Gastroesophageal sphincter (tissue), 4 donors: ENCODE measurements around the gene MICU1. TPM values are rescaled to one million over a fixed set of nuclear protein-coding genes. Genes with fewer than 3 reads are reported as not detected.

Experiments used
- ATAC-seq: fragments of 150-250 bp; one replicate; pipeline ENCODE4 v1.9.1; 2016; ENCODE audit warnings: mild to moderate bottlenecking, moderate library complexity
- H3K27ac ChIP-seq, 4 donors: fragments of 200-600 bp; sonication (generic) in 3 of 4; 1 replicate in 3 of 4; 2 replicates in 1 of 4; pipeline ENCODE4 v1.5.1; 2016 to 2019
- H3K27me3 ChIP-seq: fragments of 200-600 bp; sonication (generic); one replicate; pipeline ENCODE4 v1.5.1; 2019
- H3K36me3 ChIP-seq, 2 donors: fragments of 200-600 bp; sonication (generic); one replicate each; pipeline ENCODE4 v1.5.1; 2019; ENCODE audit warnings: control low read depth in 1 of 2
- H3K4me1 ChIP-seq, 3 donors: fragments of 200-600 bp; sonication (generic); 1 replicate in 2 of 3; 2 replicates in 1 of 3; pipeline ENCODE4 v1.5.1; 2016 to 2019; ENCODE audit warnings: control low read depth in 2 of 3
- H3K4me3 ChIP-seq, 2 donors: fragments of 200-600 bp; sonication (generic); one replicate each; pipeline ENCODE4 v1.5.1; 2019; ENCODE audit warnings: mild to moderate bottlenecking in 1 of 2, moderate library complexity in 1 of 2
- H3K9me3 ChIP-seq, 3 donors: fragments of 200-600 bp; sonication (generic); one replicate each; pipeline ENCODE4 v1.5.1; 2017 to 2019; ENCODE audit warnings: control low read depth in 2 of 3
- CTCF ChIP-seq, 4 experiments: fragments of 200-600 bp in 2 of 4; fragments of 450-650 bp in 2 of 4; sonication (generic) in 1 of 4; IDR thresholded peaks; one replicate each; pipeline ENCODE4 v1.5.1; 2017 to 2019; ENCODE audit warnings: antibody characterized with exemption in 4 of 4, mild to moderate bottlenecking in 2 of 4, moderate library complexity in 2 of 4
- EP300 ChIP-seq: sonication (generic); formaldehyde crosslinking; IDR thresholded peaks from one replicate; pipeline ENCODE4 v1.6.1; 2017; ENCODE audit warnings: antibody characterized with exemption, mild to moderate bottlenecking
- POLR2A ChIP-seq, 2 donors: fragments of 450-650 bp; IDR thresholded peaks; one replicate each; pipeline ENCODE4 v1.6.1; 2017; ENCODE audit warnings: antibody characterized with exemption in 2 of 2, mild to moderate bottlenecking in 2 of 2, moderate library complexity in 1 of 2
- POLR2AphosphoS5 ChIP-seq: sonication (generic); formaldehyde crosslinking; IDR thresholded peaks from one replicate; pipeline ENCODE4 v1.6.1; 2017; ENCODE audit warnings: antibody characterized with exemption
- WGBS, 2 donors: methylation state at CpG; one replicate each; pipeline ENCODE4 v1.1.5; 2018; ENCODE audit warnings: low coverage in 1 of 2; 5-methylcytosine and 5-hydroxymethylcytosine counted together
- total RNA-seq, 4 donors: library from RNA; depleted of rRNA; stranded (reverse); fragments of >200 nt; gene quantifications; one replicate each; pipeline ENCODE4 v1.1.0, GENCODE V29; 2016

The MICU1 gene
- total RNA-seq, 4 donors from 2014 or later = 37.5 to 42.2 (median 40.8) TPM

- 50 to 64% methylated on average over 4 to 5 of the region's 5 CpGs for WGBS, 2 donors
- H3K4me1 ChIP-seq = no peaks in the 10 kb centered on the region
- no peak for ATAC-seq
These were observed 250.3 kb downstream of the MICU1 start for GRCh38 chr10:72375585-72375984.

GRCh38 chr10:72375173-72375572 lies 250.7 kb downstream of the MICU1 start:
- Histone ChIP-seq H3K4me1 (no peaks in the 10 kb centered on the region), H3K9me3 (no peaks in the 10 kb centered on the region), H3K4me3 (no peak overlapping the region), H3K27ac (no peak overlapping the region), H3K36me3 (peaks cover 0 to 49% of the 10 kb centered on the region in 2 donors), H3K27me3 (no peaks in the 10 kb centered on the region)
- WGBS, 2 donors = 90 to 93% methylated on average over 3 of the region's 3 CpGs
- ATAC-seq = no peak
- no peak for TF ChIP-seq POLR2A (IDR thresholded peaks at IDR 0.05)
- TF ChIP-seq EP300 = no peak

More at GRCh38 chr10:72375585-72375984, 250.3 kb downstream of the MICU1 start:
- no peaks in the 10 kb centered on the region for H3K9me3 ChIP-seq
- no peak overlapping the region for H3K4me3 ChIP-seq
- H3K36me3 ChIP-seq = peaks cover 0 to 46% of the 10 kb centered on the region in 2 donors
- no peak overlapping the region for H3K27ac ChIP-seq
- H3K27me3 ChIP-seq = no peaks in the 10 kb centered on the region
- TF ChIP-seq POLR2AphosphoS5 = no peak
- TF ChIP-seq CTCF (IDR thresholded peaks at IDR 0.05) = no peak
- no peak for TF ChIP-seq POLR2A (IDR thresholded peaks at IDR 0.05)
- no peak for TF ChIP-seq EP300

GRCh38 chr10:72370201-72370722 lies 255.6 kb downstream of the MICU1 start:
- Histone ChIP-seq H3K9me3 (no peaks in the 10 kb centered on the region), H3K4me1 (no peaks in the 10 kb centered on the region), H3K36me3 (peaks cover 0 to 82% of the 10 kb centered on the region in 2 donors), H3K27ac (no peak overlapping the region), H3K27me3 (no peaks in the 10 kb centered on the region), H3K4me3 (no peak overlapping the region)
- no peak for TF ChIP-seq CTCF (IDR thresholded peaks at IDR 0.05)
- TF ChIP-seq EP300 = no peak
- TF ChIP-seq POLR2AphosphoS5 = no peak
- TF ChIP-seq POLR2A (IDR thresholded peaks at IDR 0.05) = no peak
- ATAC-seq = no peak

- no peak for ATAC-seq
- TF ChIP-seq CTCF (IDR thresholded peaks at IDR 0.05) (no peak), POLR2AphosphoS5 (no peak), POLR2A (IDR thresholded peaks at IDR 0.05) (no peak), EP300 (no peak)
- Histone ChIP-seq H3K9me3 (no peaks in the 10 kb centered on the region), H3K4me1 (peaks cover 0 to 15% (median 3%) of the 10 kb centered on the region in 3 donors), H3K27me3 (no peaks in the 10 kb centered on the region), H3K4me3 (no peak overlapping the region), H3K27ac (no peak overlapping the region), H3K36me3 (peaks cover 0 to 58% of the 10 kb centered on the region in 2 donors)
- 79% methylated on average over 4 of the region's 4 CpGs; no CpG with 5 or more reads in 1 of the 2 donors for WGBS, 2 donors
These were observed 258.4 kb downstream of the MICU1 start for GRCh38 chr10:72367301-72367960.

GRCh38 chr10:72365106-72365895 lies 260.6 kb downstream of the MICU1 start:
- TF ChIP-seq POLR2A (IDR thresholded peaks at IDR 0.05) = no peak
- no peak for TF ChIP-seq POLR2AphosphoS5
- TF ChIP-seq EP300 = no peak
- no peak for TF ChIP-seq CTCF (IDR thresholded peaks at IDR 0.05)
- Histone ChIP-seq H3K27me3 (no peaks in the 10 kb centered on the region), H3K4me3 (no peak overlapping the region), H3K9me3 (no peaks in the 10 kb centered on the region), H3K4me1 (peaks cover 0 to 15% (median 3%) of the 10 kb centered on the region in 3 donors), H3K36me3 (peaks cover 0 to 42% of the 10 kb centered on the region in 2 donors), H3K27ac (peak overlapping the region in 1 of 4 donors; percentile 29)
- no peak for ATAC-seq
- 14 to 63% methylated on average over 1 to 4 of the region's 7 CpGs for WGBS, 2 donors
